BE2C (cell line): ENCODE results near the gene CAMKMT.

ENCODE experiments used
- DNase-seq: peaks from one replicate; pipeline ENCODE4 v3.0.0-alpha.2; 2020
- H3K27me3 ChIP-seq: fragments of 250-450 bp; sonication (Bioruptor Pico); 2 replicates; pipeline ENCODE4 v1.5.1; 2020; ENCODE audit warnings: mild to moderate bottlenecking
- H3K36me3 ChIP-seq: fragments of 250-450 bp; sonication (Bioruptor Pico); 2 replicates; pipeline ENCODE4 v1.5.1; 2020; ENCODE audit warnings: mild to moderate bottlenecking
- H3K4me1 ChIP-seq: fragments of 250-450 bp; sonication (Bioruptor Pico); 2 replicates; pipeline ENCODE4 v1.5.1; 2020
- H3K4me3 ChIP-seq: 2 replicates; pipeline ENCODE4 v1.5.1; 2011; ENCODE audit warnings: low read depth, low read length
- H3K9me3 ChIP-seq: fragments of 250-450 bp; sonication (Bioruptor Pico); 2 replicates; pipeline ENCODE4 v1.5.1; 2020
- CTCF ChIP-seq: IDR thresholded peaks from 2 replicates; pipeline ENCODE4 v1.5.1; 2012; ENCODE audit warnings: mild to moderate bottlenecking, low read depth, low read length

Gene CAMKMT

GRCh38 chr2:44642123-44642857, 280.5 kb downstream of the CAMKMT start:
- no peaks in the 10 kb centered on the region for H3K27me3 ChIP-seq
- H3K36me3 ChIP-seq: no peaks in the 10 kb centered on the region
- no peak for TF ChIP-seq CTCF
- peak; percentile 31 for DNase-seq
- no peak overlapping the region for H3K4me3 ChIP-seq
- H3K4me1 ChIP-seq: peaks cover 37% of the 10 kb centered on the region
- H3K9me3 ChIP-seq: no peaks in the 10 kb centered on the region; the same call in 1 of the 2 replicates

GRCh38 chr2:44645937-44646336, 284.2 kb downstream of the CAMKMT start:
- Histone ChIP-seq H3K36me3 (no peaks in the 10 kb centered on the region), H3K9me3 (no peaks in the 10 kb centered on the region; the same call in 1 of the 2 replicates), H3K4me3 (no peak overlapping the region), H3K27me3 (no peaks in the 10 kb centered on the region), H3K4me1 (peaks cover 13% of the 10 kb centered on the region)
- no peak for TF ChIP-seq CTCF
- no peak for DNase-seq

- Histone ChIP-seq H3K36me3 (no peaks in the 10 kb centered on the region), H3K4me3 (no peak overlapping the region), H3K9me3 (no peaks in the 10 kb centered on the region; the same call in 1 of the 2 replicates), H3K4me1 (no peaks in the 10 kb centered on the region; the same call in 1 of the 2 replicates), H3K27me3 (no peaks in the 10 kb centered on the region)
- no peak for TF ChIP-seq CTCF
- no peak for DNase-seq
Observed at GRCh38 chr2:44649381-44649780, 287.6 kb downstream of the CAMKMT start.

GRCh38 chr2:44650796-44651195, 289.0 kb downstream of the CAMKMT start:
- Histone ChIP-seq H3K4me1 (peaks cover 2% of the 10 kb centered on the region), H3K9me3 (no peaks in the 10 kb centered on the region; the same call in 1 of the 2 replicates), H3K27me3 (no peaks in the 10 kb centered on the region), H3K4me3 (no peak overlapping the region), H3K36me3 (no peaks in the 10 kb centered on the region)
- no peak for DNase-seq
- TF ChIP-seq CTCF: no peak

- peaks cover 12% of the 10 kb centered on the region for H3K4me1 ChIP-seq
- no peak for TF ChIP-seq CTCF
- H3K4me3 ChIP-seq: no peak overlapping the region
- DNase-seq: no peak
- H3K9me3 ChIP-seq: no peaks in the 10 kb centered on the region; the same call in 1 of the 2 replicates
- no peaks in the 10 kb centered on the region for H3K27me3 ChIP-seq
- H3K36me3 ChIP-seq: no peaks in the 10 kb centered on the region
Observed at GRCh38 chr2:44651974-44652373, 290.2 kb downstream of the CAMKMT start.

- DNase-seq: no peak
- peaks cover 16% of the 10 kb centered on the region for H3K4me1 ChIP-seq
- no peak overlapping the region for H3K4me3 ChIP-seq
- H3K36me3 ChIP-seq: no peaks in the 10 kb centered on the region
- H3K9me3 ChIP-seq: no peaks in the 10 kb centered on the region
- no peaks in the 10 kb centered on the region for H3K27me3 ChIP-seq
- TF ChIP-seq CTCF: no peak
Observed at GRCh38 chr2:44652701-44653100, 291.0 kb downstream of the CAMKMT start.
